HepG2 (cell line): ENCODE results near the gene GRIN2C. TPM values are rescaled to one million over a fixed set of nuclear protein-coding genes. Genes with fewer than 3 reads are reported as not detected.

Source experiments
- ATAC-seq: fragments of 200-7000 bp; cut with Tn5 transposase; 3 replicates; pipeline ENCODE4 v1.9.1; 2020; ENCODE audit warnings: mild to moderate bottlenecking, moderate library complexity
- BruUV-seq: library from RNA; stranded (reverse); fragments of 400-500 nt; replicated peaks from 2 replicates; lab custom pipeline; 2021; lab: Mats Ljungman, UMichigan
- CTCF ChIA-PET: fragments of 300-600 bp; formaldehyde crosslinking; extraction: SDS; loops from one replicate; lab custom pipeline; 2021; ENCODE audit warnings: low total read pairs, inconsistent platforms, low intra/inter-chr PET ratio; lab: Yijun Ruan, JAX
- POLR2A ChIA-PET: fragments of 350-600 bp; sonication (Branson Sonifier 250); formaldehyde crosslinking; loops from one replicate; lab custom pipeline; 2020; ENCODE audit warnings: antibody characterized with exemption, inconsistent platforms; lab: Yijun Ruan, JAX
- DNase-seq: peaks from one replicate; pipeline ENCODE4 v3.0.0-alpha.2; 2015; ENCODE audit warnings: low spot score
- FAIRE-seq: peaks from 3 replicates; lab custom pipeline; 2011; peaks lifted over from hg19 to GRCh38; lab: Jason Lieb, UNC
- H2AFZ ChIP-seq: one replicate; pipeline ENCODE4 v1.6.1; 2011; ENCODE audit warnings: low read length, inconsistent platforms
- H3K27ac ChIP-seq: fragments of 300-600 bp; 3 replicates; pipeline ENCODE4 v1.8.0; 2011; ENCODE audit warnings: mixed run types, mild to moderate bottlenecking, mixed read lengths, low read length, inconsistent platforms; ENCODE audit not compliant: insufficient read depth; ENCODE audit errors: extremely low read length
- H3K27me3 ChIP-seq, 2 experiments: fragments of 200-600 bp in 1 of 2; 2 replicates in 1 of 2; 3 replicates in 1 of 2; pipeline versions ENCODE4 v1.6.0 to v1.8.0; 2011; ENCODE audit warnings: low read length in 2 of 2, mild to moderate bottlenecking in 2 of 2, moderate library complexity in 2 of 2, inconsistent platforms in 1 of 2; ENCODE audit not compliant: insufficient read depth in 2 of 2, control insufficient read depth in 1 of 2
- H3K36me3 ChIP-seq, 2 experiments: fragments of 200-600 bp in 1 of 2; replicated peaks in 1 of 2; 2 replicates in 1 of 2; 3 replicates in 1 of 2; pipeline versions ENCODE4 v1.5.1 to v1.8.0; 2011; ENCODE audit warnings: low read length in 2 of 2, inconsistent platforms in 1 of 2; ENCODE audit not compliant: insufficient read depth in 2 of 2, control insufficient read depth in 1 of 2
- H3K4me1 ChIP-seq: 2 replicates; pipeline ENCODE4 v1.5.1; 2012; ENCODE audit warnings: low read length, inconsistent platforms; ENCODE audit not compliant: insufficient read depth
- H3K4me2 ChIP-seq: 2 replicates; pipeline ENCODE4 v1.6.0; 2011; ENCODE audit warnings: low read depth, low read length, inconsistent platforms
- H3K4me3 ChIP-seq, 3 experiments: fragments of 200-600 bp in 1 of 3; sonication (generic), shearing (Covaris generic) in 1 of 3; replicated peaks in 1 of 3; 2 replicates each; pipeline ENCODE4 v1.5.1; 2011 to 2016; ENCODE audit warnings: low read length in 3 of 3, inconsistent platforms in 2 of 3, low read depth in 2 of 3, mild to moderate bottlenecking in 2 of 3, control low read depth in 1 of 3, mixed read lengths in 1 of 3; ENCODE audit not compliant: insufficient read depth in 1 of 3
- H3K79me2 ChIP-seq: one replicate; pipeline ENCODE4 v1.6.1; 2011; ENCODE audit warnings: low read length, inconsistent platforms; ENCODE audit not compliant: insufficient read depth
- H3K9ac ChIP-seq: 2 replicates; pipeline ENCODE4 v1.6.0; 2011; ENCODE audit warnings: mild to moderate bottlenecking, low read depth, low read length, inconsistent platforms; ENCODE audit not compliant: insufficient read depth
- H3K9me3 ChIP-seq: 2 replicates; pipeline ENCODE4 v1.5.1; 2012; ENCODE audit warnings: mild to moderate bottlenecking, low read length
- H4K20me1 ChIP-seq: 2 replicates; pipeline ENCODE4 v1.6.0; 2011; ENCODE audit warnings: inconsistent platforms, mild to moderate bottlenecking, low read length, moderate library complexity; ENCODE audit not compliant: insufficient read depth
- CAMTA2 ChIP-seq: sonication (generic); formaldehyde crosslinking; IDR thresholded peaks from 2 replicates; pipeline ENCODE4 v1.4.0; 2020; ENCODE audit warnings: mild to moderate bottlenecking, missing genetic modification reagents, borderline replicate concordance
- CBX1 ChIP-seq: IDR thresholded peaks from one replicate; pipeline ENCODE4 v1.6.1; 2016; ENCODE audit warnings: antibody characterized with exemption, low read depth
- E2F2 ChIP-seq: sonication (generic); formaldehyde crosslinking; IDR thresholded peaks from 2 replicates; pipeline ENCODE4 v1.4.0; 2020; ENCODE audit warnings: missing genetic modification reagents, borderline replicate concordance
- FLYWCH1 ChIP-seq: sonication (generic); formaldehyde crosslinking; IDR thresholded peaks from 2 replicates; pipeline ENCODE4 v1.8.1; 2023; ENCODE audit warnings: mild to moderate bottlenecking, missing genetic modification reagents
- FOSL2 ChIP-seq: sonication (generic); formaldehyde crosslinking; IDR thresholded peaks from 2 replicates; pipeline ENCODE4 v1.4.0; 2020; ENCODE audit warnings: missing genetic modification reagents
- GLI4 ChIP-seq: sonication (generic); formaldehyde crosslinking; IDR thresholded peaks from 2 replicates; pipeline ENCODE4 v1.5.1; 2020; ENCODE audit warnings: missing genetic modification reagents, mild to moderate bottlenecking, moderate library complexity, borderline replicate concordance
- MAX ChIP-seq: IDR thresholded peaks from 2 replicates; pipeline ENCODE4 v1.6.1; 2012; ENCODE audit warnings: inconsistent platforms
- MED8 ChIP-seq: sonication (generic); formaldehyde crosslinking; IDR thresholded peaks from 2 replicates; pipeline ENCODE4 v1.8.1; 2023; ENCODE audit warnings: mild to moderate bottlenecking, missing genetic modification reagents; ENCODE audit not compliant: insufficient replicate concordance
- MTF2 ChIP-seq: sonication (generic); formaldehyde crosslinking; IDR thresholded peaks from 2 replicates; pipeline ENCODE4 v1.5.0; 2020; ENCODE audit warnings: missing genetic modification reagents, borderline replicate concordance
- NKX3-1 ChIP-seq: sonication (generic); formaldehyde crosslinking; IDR thresholded peaks from 2 replicates; pipeline ENCODE4 v1.5.0; 2020; ENCODE audit warnings: missing genetic modification reagents
- RAD51 ChIP-seq: fragments of 450-650 bp; IDR thresholded peaks from 2 replicates; pipeline ENCODE4 v1.6.1; 2016; ENCODE audit warnings: borderline replicate concordance
- RFX5 ChIP-seq: IDR thresholded peaks from 2 replicates; pipeline ENCODE4 v1.6.1; 2011; ENCODE audit warnings: low read depth, low read length, improper control_type of control experiment
- RXRA ChIP-seq: sonication (generic); formaldehyde crosslinking; IDR thresholded peaks from 2 replicates; pipeline ENCODE4 v1.5.1; 2020; ENCODE audit warnings: missing genetic modification reagents
- SAP130 ChIP-seq: IDR thresholded peaks from 2 replicates; pipeline ENCODE4 v1.6.1; 2016; ENCODE audit warnings: low read depth
- TCF7 ChIP-seq: sonication (generic); IDR thresholded peaks from 2 replicates; pipeline ENCODE4 v1.6.1; 2016; ENCODE audit warnings: antibody characterized with exemption, low read depth
- ZBTB14 ChIP-seq: sonication (generic); formaldehyde crosslinking; IDR thresholded peaks from 2 replicates; pipeline ENCODE4 v1.4.0; 2020; ENCODE audit warnings: missing genetic modification reagents
- ZFP1 ChIP-seq: IDR thresholded peaks from 2 replicates; pipeline ENCODE4 v1.6.1; 2016
- ZFP90 ChIP-seq: sonication (generic); formaldehyde crosslinking; IDR thresholded peaks from 2 replicates; pipeline ENCODE4 v1.8.0; 2022; ENCODE audit warnings: missing genetic modification reagents, mild to moderate bottlenecking, inconsistent platforms, borderline replicate concordance
- ZNF619 ChIP-seq: sonication (generic); formaldehyde crosslinking; IDR thresholded peaks from 2 replicates; pipeline ENCODE4 v1.4.0; 2020; ENCODE audit warnings: mild to moderate bottlenecking, missing genetic modification reagents
- ZNF687 ChIP-seq: sonication (generic); formaldehyde crosslinking; IDR thresholded peaks from 2 replicates; pipeline ENCODE4 v1.5.1; 2020; ENCODE audit warnings: mild to moderate bottlenecking, missing genetic modification reagents, moderate library complexity
- ZNF709 ChIP-seq: sonication (generic); formaldehyde crosslinking; IDR thresholded peaks from 2 replicates; pipeline ENCODE4 v1.5.0; 2020; ENCODE audit warnings: mild to moderate bottlenecking, missing genetic modification reagents
- WGBS: methylation state at CpG from one replicate; pipeline ENCODE4 v1.1.6; 2017; ENCODE audit warnings: low lambda C conversion rate; 5-methylcytosine and 5-hydroxymethylcytosine counted together
- in situ Hi-C: cut with HindIII; loops from 2 replicates; pipeline ENCODE4 v1.10.0; 2017; ENCODE audit warnings: low pct_unique_long_range_greater_than_20kb; ENCODE audit not compliant: extremely low pct_ligation_motif_present
- intact Hi-C: fragments of 100-400 bp; cut with micrococcal nuclease; formaldehyde crosslinking; loops from one replicate; pipeline ENCODE4 v1.10.0; 2022; ENCODE audit not compliant: unreplicated experiment
- polyA plus RNA-seq, 8 experiments: library from polyadenylated mRNA; depleted of rRNA in 3 of 8; stranded (reverse) in 7 of 8; unstranded in 1 of 8; fragments of >200 nt; fragmentation: Illumina TruSeq in 4 of 8; extraction: Trizol in 4 of 8; gene quantifications; 2 replicates each; pipeline versions ENCODE4 v1.2.1 to v1.2.3, GENCODE V29; 2011 to 2016; ENCODE audit warnings: low read depth in 4 of 8, missing spikeins in 1 of 8, mixed read lengths in 1 of 8; ENCODE audit not compliant: insufficient read depth in 1 of 8
- total RNA-seq, 5 experiments: library from RNA; depleted of rRNA; stranded (reverse); fragments of >200 nt; fragmentation: Illumina TruSeq; extraction: Trizol; gene quantifications; 2 replicates each; pipeline ENCODE4 v1.2.3, GENCODE V29; 2016; ENCODE audit warnings: low read depth in 1 of 5

Gene GRIN2C
- total and polyA plus RNA-seq, 2 of the 13 experiments (the other 11 are each of a cell fraction or from before 2014, with no cell fraction given): 0.03 to 0.11 TPM

- intact Hi-C loops (no loop called here), in situ Hi-C loops (no loop called here)
- DNase-seq (peak; percentile 67), FAIRE-seq (no peak), ATAC-seq (no peak)
- no peaks in the 10 kb centered on the region; a peak in 1 of 5 replicates for H3K27me3 ChIP-seq
- ChIA-PET CTCF (no interaction called here), POLR2A (interaction anchor here (0.6 to 3.2 kb wide), 12 partner anchors 8 to 419 kb away, joined by 3 to 55 read pairs (median 3); partner anchors contain the start of genes MRPL58 and SLC25A19)
- peaks cover 11% of the 10 kb centered on the region for H3K79me2 ChIP-seq
- peaks cover 1 to 4% of the 10 kb centered on the region in 2 experiments; a peak in 1 of 5 replicates for H3K36me3 ChIP-seq
- H3K4me3 ChIP-seq: no peak overlapping the region
- no peak overlapping the region for H3K27ac ChIP-seq
- no peak overlapping the region for H3K9ac ChIP-seq
- H3K4me2 ChIP-seq: no peak overlapping the region
- no peaks in the 10 kb centered on the region for H3K9me3 ChIP-seq
- no peaks in the 10 kb centered on the region for H4K20me1 ChIP-seq
- WGBS: 82% methylated on average over 3 of the region's 3 CpGs
- BruUV-seq: no TSS peak
- H2AFZ ChIP-seq: no peak overlapping the region
- H3K4me1 ChIP-seq: peaks cover 60% of the 10 kb centered on the region
- no peak for TF ChIP-seq NKX3-1 (CRISPR knock-in tag)
- TF ChIP-seq CBX1: no peak
- TF ChIP-seq RXRA (CRISPR knock-in tag): no peak
- TF ChIP-seq E2F2 (CRISPR knock-in tag): no peak
- TF ChIP-seq ZNF709 (CRISPR knock-in tag): no peak
- TF ChIP-seq SAP130 (CRISPR knock-in tag): peak; percentile 63
- TF ChIP-seq TCF7: no peak
- TF ChIP-seq FLYWCH1 (CRISPR knock-in tag): no peak
- no peak for TF ChIP-seq MTF2 (CRISPR knock-in tag)
- no peak for TF ChIP-seq RAD51
- TF ChIP-seq CAMTA2: no peak
- peak; percentile 62; the same call in 1 of the 2 replicates for TF ChIP-seq FOSL2 (CRISPR knock-in tag)
- TF ChIP-seq ZFP1: no peak
- peak; percentile 66 for TF ChIP-seq MAX
- TF ChIP-seq ZNF619 (CRISPR knock-in tag): no peak
- TF ChIP-seq RFX5: no peak
- TF ChIP-seq ZBTB14 (CRISPR knock-in tag): no peak
- no peak for TF ChIP-seq GLI4 (CRISPR knock-in tag)
- no peak for TF ChIP-seq MED8
- no peak for TF ChIP-seq ZFP90 (CRISPR knock-in tag)
- peak; percentile 57 for TF ChIP-seq ZNF687 (CRISPR knock-in tag)
These were observed 10.8 kb upstream of the GRIN2C start for GRCh38 chr17:74870512-74870911.
